Liver (tissue), 3 donors: ENCODE results near the gene TTLL4.

Source experiments
- ATF3 ChIP-seq: IDR thresholded peaks from 2 replicates; pipeline ENCODE4 v1.6.1; 2016; ENCODE audit warnings: antibody characterized with exemption
- CTCF ChIP-seq: fragments of 150-350 bp; IDR thresholded peaks from 2 replicates; pipeline ENCODE4 v1.5.1; 2017; ENCODE audit warnings: improper control_type of control experiment, low read depth, low read length; ENCODE audit not compliant: missing input control
- EGR1 ChIP-seq, 2 donors: IDR thresholded peaks; 2 replicates each; pipeline ENCODE4 v1.6.1; 2016 to 2018; ENCODE audit warnings: antibody characterized with exemption in 2 of 2, low read depth in 2 of 2
- FOXA1 ChIP-seq: IDR thresholded peaks from 2 replicates; pipeline ENCODE4 v1.6.1; 2016; ENCODE audit warnings: antibody characterized with exemption
- MAX ChIP-seq: IDR thresholded peaks from 2 replicates; pipeline ENCODE4 v1.6.1; 2016; ENCODE audit warnings: antibody characterized with exemption
- RAD21 ChIP-seq, 2 donors: IDR thresholded peaks; 2 replicates each; pipeline ENCODE4 v1.6.1; 2016; ENCODE audit warnings: antibody characterized with exemption in 2 of 2, mild to moderate bottlenecking in 2 of 2
- REST ChIP-seq: IDR thresholded peaks from 2 replicates; pipeline ENCODE4 v1.6.1; 2016; ENCODE audit warnings: antibody characterized with exemption, mild to moderate bottlenecking
- RXRA ChIP-seq, 2 donors: IDR thresholded peaks; 2 replicates each; pipeline ENCODE4 v1.6.1; 2017 to 2018; ENCODE audit warnings: antibody characterized with exemption in 2 of 2, mild to moderate bottlenecking in 1 of 2
- SP1 ChIP-seq: IDR thresholded peaks from 2 replicates; pipeline ENCODE4 v1.6.1; 2018; ENCODE audit warnings: antibody characterized with exemption, mild to moderate bottlenecking
- TAF1 ChIP-seq: conservative IDR thresholded peaks from 2 replicates; pipeline ENCODE4 v1.6.1; 2016; ENCODE audit warnings: antibody characterized with exemption, mild to moderate bottlenecking
- TF ChIP-seq, protein P1 (sequence below): IDR thresholded peaks from 2 replicates; pipeline ENCODE4 v1.6.1; 2016; ENCODE audit warnings: antibody characterized with exemption
- donor health status: healthy.
- donor health status: healthy.

GRCh38 chr2:218802386-218802994 is 91.9 kb downstream of the TTLL4 start:
- TF ChIP-seq MAX (no peak), EGR1 (IDR thresholded peaks at IDR 0.05; ENCODE audit: low read depth in 2 of 2) (no peak), CTCF (no peak), RAD21 (IDR thresholded peaks at IDR 0.05) (no peak), SP1 (no peak), REST (no peak), ATF3 (no peak), RXRA (IDR thresholded peaks at IDR 0.05) (no peak), FOXA1 (no peak), TAF1 (no peak)
- TF ChIP-seq, protein P1, sequence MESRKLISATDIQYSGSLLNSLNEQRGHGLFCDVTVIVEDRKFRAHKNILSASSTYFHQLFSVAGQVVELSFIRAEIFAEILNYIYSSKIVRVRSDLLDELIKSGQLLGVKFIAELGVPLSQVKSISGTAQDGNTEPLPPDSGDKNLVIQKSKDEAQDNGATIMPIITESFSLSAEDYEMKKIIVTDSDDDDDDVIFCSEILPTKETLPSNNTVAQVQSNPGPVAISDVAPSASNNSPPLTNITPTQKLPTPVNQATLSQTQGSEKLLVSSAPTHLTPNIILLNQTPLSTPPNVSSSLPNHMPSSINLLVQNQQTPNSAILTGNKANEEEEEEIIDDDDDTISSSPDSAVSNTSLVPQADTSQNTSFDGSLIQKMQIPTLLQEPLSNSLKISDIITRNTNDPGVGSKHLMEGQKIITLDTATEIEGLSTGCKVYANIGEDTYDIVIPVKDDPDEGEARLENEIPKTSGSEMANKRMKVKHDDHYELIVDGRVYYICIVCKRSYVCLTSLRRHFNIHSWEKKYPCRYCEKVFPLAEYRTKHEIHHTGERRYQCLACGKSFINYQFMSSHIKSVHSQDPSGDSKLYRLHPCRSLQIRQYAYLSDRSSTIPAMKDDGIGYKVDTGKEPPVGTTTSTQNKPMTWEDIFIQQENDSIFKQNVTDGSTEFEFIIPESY, result no peak
